Measurements from ENCODE around the gene TREML1.
"Not testable (repeated sequence)": the region's sequence is repeated elsewhere in the genome, so short reads cannot be mapped to it uniquely, and the experiment has no call there.

TREML1 gene

DNA sequence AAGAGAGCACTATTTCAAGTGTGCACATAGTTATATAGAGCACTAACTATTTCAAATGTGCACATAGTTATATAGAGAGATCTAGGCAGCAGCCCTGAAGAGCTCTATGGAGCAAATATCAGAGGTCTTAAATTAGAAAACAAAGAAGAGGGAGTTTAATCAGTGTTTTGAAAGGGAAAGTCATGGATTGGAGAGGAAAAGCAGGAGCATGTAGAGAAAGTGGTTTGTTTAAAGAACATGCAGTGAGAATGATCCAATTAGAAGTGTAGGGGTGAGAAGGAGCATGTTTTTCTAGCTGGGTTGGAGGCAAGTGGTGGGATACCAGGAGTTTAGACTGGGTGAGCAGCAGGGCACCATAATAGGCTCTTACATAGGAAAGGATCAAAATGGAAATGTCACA, 17.2 kb downstream of the TREML1 start:
- no peak for DNase-seq

DNA sequence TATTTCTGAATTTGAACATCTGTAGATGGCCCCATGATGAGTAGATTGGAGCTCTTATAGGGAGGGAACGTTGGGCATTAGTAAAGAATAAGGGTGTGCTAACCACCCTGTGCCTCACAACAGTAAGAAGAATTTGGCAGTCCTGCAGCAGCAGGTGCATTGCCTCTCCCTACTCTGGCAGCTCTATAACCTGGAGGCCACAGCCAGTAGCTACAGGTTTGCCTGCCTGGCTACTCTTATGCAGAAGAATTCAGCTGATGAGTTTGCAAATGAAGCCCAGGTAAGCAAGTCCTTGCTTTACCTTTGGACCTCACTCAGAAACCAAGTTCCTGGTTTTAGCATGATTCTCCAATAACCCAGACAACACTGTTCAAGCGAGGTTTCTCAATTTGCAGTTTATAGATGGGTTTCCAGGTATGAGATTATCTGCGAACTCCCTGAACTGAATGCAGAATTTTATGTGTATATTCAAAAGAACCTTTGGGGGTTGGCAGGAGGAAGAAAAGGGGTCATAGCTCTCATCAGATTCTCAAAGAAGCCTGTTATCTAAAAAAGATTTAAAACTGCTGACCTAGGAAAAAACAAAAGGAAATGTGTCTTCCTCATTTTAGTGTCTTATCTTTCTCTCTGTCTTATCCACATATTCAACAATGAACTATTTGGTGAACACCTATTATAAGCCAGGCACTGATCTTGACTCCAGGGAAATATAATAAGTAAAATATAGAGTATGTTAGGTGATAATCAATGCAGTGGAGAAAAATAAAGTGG, 18.9 kb downstream of the TREML1 start:
- no peak for DNase-seq

DNA sequence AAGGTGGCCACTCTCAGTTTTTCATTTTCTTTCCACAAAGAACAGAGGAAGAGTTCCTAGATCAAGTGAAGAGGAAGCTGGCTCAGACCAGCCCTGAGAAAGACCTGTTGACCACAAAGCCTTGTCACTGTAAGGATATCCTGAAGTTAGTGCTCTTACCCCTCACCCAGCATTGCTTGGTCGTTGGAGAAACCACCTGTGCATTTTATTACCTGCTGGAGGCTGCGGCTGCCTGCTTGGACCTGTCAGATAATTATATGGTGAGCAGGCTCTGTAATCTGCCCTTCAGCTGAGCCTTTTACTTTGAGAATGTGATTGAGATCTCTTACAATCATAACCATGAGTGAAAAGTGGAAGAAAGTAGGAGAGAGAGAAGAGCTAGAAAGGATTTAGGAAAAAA, 21.9 kb downstream of the TREML1 start:
- no peak for DNase-seq

DNA sequence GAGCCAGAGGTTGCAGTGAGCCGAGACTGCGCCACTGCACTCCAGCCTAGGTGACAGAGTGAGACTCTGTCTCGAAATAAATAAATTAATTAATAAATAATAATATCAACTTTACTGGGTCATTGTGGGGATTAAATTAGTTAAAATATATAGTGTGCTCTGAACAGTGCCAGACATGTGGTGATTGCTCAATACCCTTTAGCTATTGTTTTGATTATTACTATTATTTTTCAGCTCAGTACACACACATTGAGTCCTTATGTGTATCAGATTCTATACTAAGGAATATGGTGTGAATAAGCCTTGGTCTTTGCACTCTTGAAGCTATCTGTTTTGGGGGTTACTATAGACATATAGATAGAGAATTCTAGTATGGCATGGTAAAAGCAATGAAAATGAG, 28.9 kb downstream of the TREML1 start:
- DNase-seq: no peak

DNA sequence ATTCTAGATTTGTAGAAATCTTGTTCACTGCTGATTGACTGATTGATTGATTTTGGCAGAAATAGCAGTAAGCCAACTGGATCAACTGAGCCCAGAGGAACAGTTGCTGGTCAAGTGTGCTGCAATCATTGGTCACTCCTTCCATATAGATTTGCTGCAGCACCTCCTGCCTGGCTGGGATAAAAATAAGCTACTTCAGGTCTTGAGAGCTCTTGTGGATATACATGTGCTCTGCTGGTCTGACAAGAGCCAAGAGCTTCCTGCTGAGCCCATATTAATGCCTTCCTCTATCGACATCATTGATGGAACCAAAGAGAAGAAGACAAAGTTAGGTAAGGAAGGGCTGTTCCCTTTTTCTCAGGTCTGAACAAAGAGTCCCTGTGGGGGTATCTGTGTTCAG, 31.2 kb downstream of the TREML1 start:
- no peak for DNase-seq

DNA sequence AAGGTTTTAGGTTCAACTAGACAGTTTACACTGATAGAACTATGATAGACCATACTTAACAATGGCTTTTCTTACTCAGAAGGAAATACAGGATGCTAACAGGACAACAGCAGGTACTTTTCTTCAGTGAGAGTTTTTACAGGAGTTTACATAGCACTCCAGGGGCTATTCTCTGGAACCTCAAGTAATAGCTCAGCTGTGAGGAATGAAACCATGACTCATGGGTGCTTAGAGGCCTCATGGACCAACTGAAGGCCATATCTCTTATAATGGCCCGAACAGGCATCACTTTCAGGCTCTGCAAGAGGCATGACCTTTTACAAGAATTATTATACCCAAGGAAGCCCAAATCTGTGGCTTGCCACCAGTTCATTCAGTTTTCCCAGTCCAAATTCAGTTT, 31.8 kb downstream of the TREML1 start:
- no peak for DNase-seq

DNA sequence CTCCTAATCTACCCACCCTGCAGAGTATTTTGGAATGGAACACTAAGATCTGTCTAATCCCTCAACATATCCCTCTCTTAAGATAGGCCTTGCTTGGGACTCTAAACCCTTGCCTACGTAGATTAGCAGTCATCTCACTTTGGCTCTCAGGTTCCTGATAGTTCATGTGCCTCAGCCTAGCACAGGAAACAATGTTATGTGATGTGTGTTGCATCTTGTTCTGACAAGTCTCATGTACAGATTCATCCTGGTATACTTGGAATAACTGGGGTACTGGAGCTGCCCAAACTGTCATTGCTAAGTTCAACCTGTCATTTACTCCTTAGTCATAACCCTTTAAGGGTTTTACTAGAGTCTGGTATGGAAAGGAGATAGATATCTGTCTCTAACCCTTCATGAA, 34.1 kb downstream of the TREML1 start:
- DNase-seq: no peak

DNA sequence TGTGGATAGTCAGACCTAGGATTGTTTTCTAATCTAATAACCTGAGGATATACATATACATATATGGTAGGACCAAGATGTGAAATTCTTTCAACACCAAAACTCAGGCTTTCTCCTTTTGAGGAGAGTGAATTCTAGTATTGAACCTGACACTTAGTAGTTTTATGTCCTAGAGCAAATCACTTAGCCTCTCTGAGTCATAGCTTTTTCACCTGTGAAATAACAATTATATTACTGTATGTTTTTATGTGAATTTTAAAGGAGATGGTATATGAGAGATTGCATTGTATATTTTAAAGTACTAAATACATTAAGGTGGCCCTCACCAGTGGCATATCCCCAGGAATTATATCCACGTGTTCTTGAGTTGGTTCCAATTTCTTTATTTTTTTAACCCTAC, 34.6 kb downstream of the TREML1 start:
- DNase-seq: no peak

DNA sequence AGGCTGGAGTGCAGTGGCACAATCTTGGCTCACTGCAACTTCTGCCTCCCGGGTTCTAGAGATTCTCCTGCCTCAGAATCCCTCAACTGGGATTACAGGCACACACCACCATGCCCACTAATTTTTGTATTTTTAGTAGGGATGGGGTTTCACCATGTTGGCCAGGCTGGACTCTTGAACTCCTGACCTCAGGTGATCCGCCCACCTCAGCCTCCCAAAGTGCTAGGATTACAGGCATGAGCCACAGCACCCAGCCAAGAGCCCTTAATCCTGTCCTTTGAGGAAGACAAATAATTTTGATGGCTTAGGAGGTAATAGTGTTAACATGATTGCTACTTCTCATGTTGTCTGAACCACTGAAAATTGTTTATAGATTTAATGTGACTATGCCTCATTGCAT, 39.1 kb downstream of the TREML1 start:
- not testable (repeated sequence) for DNase-seq

DNA sequence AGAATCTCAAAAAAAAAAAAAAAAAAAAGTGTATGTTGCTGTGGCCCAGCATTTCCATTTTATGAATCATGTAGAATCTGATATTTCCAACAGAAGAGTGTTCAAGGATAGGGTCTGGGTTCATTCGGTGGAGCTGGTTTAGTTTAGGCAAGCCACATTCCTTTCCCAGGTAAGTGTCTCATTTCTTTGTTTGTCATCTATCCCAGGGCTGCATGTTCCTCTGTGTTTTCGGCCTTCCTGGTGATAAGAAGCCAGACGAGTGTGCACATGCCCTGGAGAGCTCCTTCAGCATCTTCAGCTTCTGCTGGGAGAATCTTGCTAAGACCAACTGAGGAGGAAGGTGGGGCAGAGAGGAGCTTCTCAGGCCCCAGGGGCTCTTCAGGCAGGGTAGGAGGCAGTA, 43.1 kb downstream of the TREML1 start:
- DNase-seq: no peak

DNA sequence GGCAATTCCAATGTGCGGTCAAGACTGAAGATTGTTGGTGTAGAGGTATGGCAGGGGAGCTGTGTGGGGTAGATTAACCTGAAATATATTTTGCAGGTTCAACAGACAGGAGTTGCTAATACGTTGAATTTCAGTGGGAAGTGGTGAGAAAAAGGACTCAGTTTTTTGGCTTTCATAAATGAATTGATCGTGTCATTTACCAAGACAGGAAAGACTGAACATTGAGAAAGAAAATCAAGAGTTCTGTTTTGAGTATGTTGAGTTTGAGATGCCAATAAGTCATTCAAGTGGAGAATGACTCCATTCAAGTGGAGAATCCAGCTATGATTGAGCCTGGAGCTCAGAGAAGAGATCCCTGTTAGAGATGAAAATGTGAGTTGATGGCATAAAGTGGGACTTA, 50.3 kb downstream of the TREML1 start:
- DNase-seq: no peak

DNA sequence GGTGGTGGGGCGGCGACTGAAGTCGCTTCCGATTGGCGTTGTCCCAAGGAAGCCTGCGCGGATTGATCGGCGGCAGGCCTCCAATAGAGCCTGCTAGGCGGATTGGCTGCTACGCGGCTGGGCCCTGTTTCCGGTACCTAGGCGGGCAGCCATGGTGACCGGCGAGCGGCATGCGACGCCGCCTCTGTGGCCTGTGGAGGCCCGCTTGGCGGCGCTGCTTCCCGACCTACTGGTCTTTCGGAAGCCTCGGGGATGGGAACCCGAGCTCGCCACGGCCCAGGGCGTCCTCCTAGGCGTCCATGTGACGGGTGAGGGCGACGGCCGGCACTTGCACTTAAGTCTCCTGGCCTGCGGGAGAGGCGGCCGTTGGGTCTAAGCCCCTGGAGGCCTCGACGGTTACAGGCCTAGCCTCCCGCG, 53.3 kb downstream of the TREML1 start:
- no peak for DNase-seq
